Testis (tissue), 2 donors: ENCODE data around the gene ARL14EP.

Experiments used
- CTCF ChIP-seq, 3 experiments: fragments of 450-650 bp in 2 of 3; fragments of 200-600 bp in 1 of 3; sonication (generic) in 1 of 3; IDR thresholded peaks; one replicate each; pipeline ENCODE4 v1.5.1; 2016 to 2019; ENCODE audit warnings: antibody characterized with exemption in 3 of 3, mild to moderate bottlenecking in 2 of 3, moderate library complexity in 1 of 3
- POLR2A ChIP-seq: fragments of 450-650 bp; IDR thresholded peaks from one replicate; pipeline ENCODE4 v1.6.1; 2017; ENCODE audit warnings: antibody characterized with exemption, mild to moderate bottlenecking, moderate library complexity

- TF ChIP-seq CTCF (IDR thresholded peaks at IDR 0.05): no peak
- TF ChIP-seq POLR2A: no peak
Measured at GRCh38 chr11:30326114-30326778, 3.3 kb downstream of the ARL14EP start.
